Upper lobe of left lung (tissue), 6 donors: ENCODE measurements around the gene LRRC26. TPM values are rescaled to one million over a fixed set of nuclear protein-coding genes. Genes with fewer than 3 reads are reported as not detected.
"Not testable (repeated sequence)": the region's sequence is repeated elsewhere in the genome, so short reads cannot be mapped to it uniquely, and the experiment has no call there.

ENCODE experiments used
- ATAC-seq, 2 donors: fragments of 200-7000 bp; cut with Tn5 transposase; one replicate each; pipeline ENCODE4 v1.9.1; 2022; ENCODE audit warnings: mild to moderate bottlenecking in 2 of 2, moderate library complexity in 2 of 2; ENCODE audit not compliant: low FRiP score in 2 of 2
- DNase-seq, 2 donors: peaks; one replicate each; pipeline ENCODE4 v3.0.0-alpha.2; 2019 to 2020
- H3K27ac ChIP-seq, 4 donors: fragments of 200-600 bp; sonication (generic); one replicate each; pipeline ENCODE4 v1.5.1; 2016 to 2019
- H3K27me3 ChIP-seq, 4 donors: fragments of 200-600 bp; sonication (generic); one replicate each; pipeline ENCODE4 v1.5.1; 2017 to 2019
- H3K36me3 ChIP-seq, 4 donors: fragments of 200-600 bp; sonication (generic); one replicate each; pipeline ENCODE4 v1.5.1; 2016 to 2019
- H3K4me1 ChIP-seq, 4 donors: fragments of 200-600 bp; sonication (generic); one replicate each; pipeline ENCODE4 v1.5.1; 2018 to 2019
- H3K4me3 ChIP-seq, 4 donors: fragments of 200-600 bp; sonication (generic); one replicate each; pipeline ENCODE4 v1.5.1; 2017 to 2019; ENCODE audit warnings: mild to moderate bottlenecking in 2 of 4, moderate library complexity in 1 of 4
- H3K9me3 ChIP-seq, 4 donors: fragments of 200-600 bp; sonication (generic); one replicate each; pipeline ENCODE4 v1.5.1; 2018 to 2019
- EP300 ChIP-seq, 4 donors: sonication (generic); formaldehyde crosslinking; IDR thresholded peaks; one replicate each; pipeline ENCODE4 v1.5.1; 2017; ENCODE audit warnings: antibody characterized with exemption in 4 of 4, control low read depth in 2 of 4
- POLR2A ChIP-seq, 4 donors: fragments of 450-650 bp; IDR thresholded peaks; one replicate each; pipeline ENCODE4 v1.5.1; 2016 to 2017; ENCODE audit warnings: antibody characterized with exemption in 4 of 4, mild to moderate bottlenecking in 2 of 4
- POLR2AphosphoS5 ChIP-seq, 2 donors: sonication (generic); formaldehyde crosslinking; IDR thresholded peaks; one replicate each; pipeline ENCODE4 v1.5.1; 2017; ENCODE audit warnings: antibody characterized with exemption in 2 of 2
- WGBS, 2 donors: methylation state at CpG; one replicate each; pipeline ENCODE4 v1.1.5; 2017 to 2018; 5-methylcytosine and 5-hydroxymethylcytosine counted together
- total RNA-seq, 6 donors: library from RNA; depleted of rRNA in 4 of 6; stranded (reverse); fragments of >200 nt in 4 of 6; gene quantifications; one replicate each; pipeline versions ENCODE4 v1.1.0 to v1.2.1, GENCODE V29; 2016 to 2021
- TF ChIP-seq, protein P1 (sequence below), 6 experiments: fragments of 450-650 bp in 4 of 6; fragments of 200-600 bp in 2 of 6; sonication (generic) in 2 of 6; IDR thresholded peaks; one replicate each; pipeline ENCODE4 v1.5.1; 2016 to 2019; ENCODE audit warnings: antibody characterized with exemption in 6 of 6
- donor health status: DM: no; HTN: no; CAD: no; lungs with moderate emphysema.
- donor health status: DM: no; HTN: yes; CAD: no; lungs with severe emphysema.

Gene LRRC26
- total RNA-seq, 6 donors from 2014 or later = 0.46 to 6.3 (median 1.7) TPM; not detected in 2

- peak in 1 of 2 donors; percentile 35 for DNase-seq
- TF ChIP-seq, protein P1, sequence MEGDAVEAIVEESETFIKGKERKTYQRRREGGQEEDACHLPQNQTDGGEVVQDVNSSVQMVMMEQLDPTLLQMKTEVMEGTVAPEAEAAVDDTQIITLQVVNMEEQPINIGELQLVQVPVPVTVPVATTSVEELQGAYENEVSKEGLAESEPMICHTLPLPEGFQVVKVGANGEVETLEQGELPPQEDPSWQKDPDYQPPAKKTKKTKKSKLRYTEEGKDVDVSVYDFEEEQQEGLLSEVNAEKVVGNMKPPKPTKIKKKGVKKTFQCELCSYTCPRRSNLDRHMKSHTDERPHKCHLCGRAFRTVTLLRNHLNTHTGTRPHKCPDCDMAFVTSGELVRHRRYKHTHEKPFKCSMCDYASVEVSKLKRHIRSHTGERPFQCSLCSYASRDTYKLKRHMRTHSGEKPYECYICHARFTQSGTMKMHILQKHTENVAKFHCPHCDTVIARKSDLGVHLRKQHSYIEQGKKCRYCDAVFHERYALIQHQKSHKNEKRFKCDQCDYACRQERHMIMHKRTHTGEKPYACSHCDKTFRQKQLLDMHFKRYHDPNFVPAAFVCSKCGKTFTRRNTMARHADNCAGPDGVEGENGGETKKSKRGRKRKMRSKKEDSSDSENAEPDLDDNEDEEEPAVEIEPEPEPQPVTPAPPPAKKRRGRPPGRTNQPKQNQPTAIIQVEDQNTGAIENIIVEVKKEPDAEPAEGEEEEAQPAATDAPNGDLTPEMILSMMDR (IDR thresholded peaks at IDR 0.05) = no peak
- TF ChIP-seq POLR2AphosphoS5 (IDR thresholded peaks at IDR 0.05) (no peak), POLR2A (IDR thresholded peaks at IDR 0.05) (no peak), EP300 (IDR thresholded peaks at IDR 0.05) (no peak)
- peaks cover 20 to 44% (median 32%) of the 10 kb centered on the region in 4 donors for H3K4me1 ChIP-seq
- WGBS, 2 donors = 43 to 47% methylated on average over 19 to 21 of the region's 37 CpGs
- H3K27ac ChIP-seq = peak overlapping the region; percentile 72 to 85 (median 84)
- H3K36me3 ChIP-seq = no peaks in the 10 kb centered on the region
- H3K9me3 ChIP-seq = peaks cover 0 to 8% (median 2%) of the 10 kb centered on the region in 4 donors
- peaks cover 0 to 3% (median 0%) of the 10 kb centered on the region in 4 donors for H3K27me3 ChIP-seq
- H3K4me3 ChIP-seq = peak overlapping the region; percentile 29 to 94 (median 75)
- peak in 1 of 2 donors; percentile 18 for ATAC-seq
Measured at GRCh38 chr9:137128862-137129455, 40.9 kb downstream of the LRRC26 start.

DNA sequence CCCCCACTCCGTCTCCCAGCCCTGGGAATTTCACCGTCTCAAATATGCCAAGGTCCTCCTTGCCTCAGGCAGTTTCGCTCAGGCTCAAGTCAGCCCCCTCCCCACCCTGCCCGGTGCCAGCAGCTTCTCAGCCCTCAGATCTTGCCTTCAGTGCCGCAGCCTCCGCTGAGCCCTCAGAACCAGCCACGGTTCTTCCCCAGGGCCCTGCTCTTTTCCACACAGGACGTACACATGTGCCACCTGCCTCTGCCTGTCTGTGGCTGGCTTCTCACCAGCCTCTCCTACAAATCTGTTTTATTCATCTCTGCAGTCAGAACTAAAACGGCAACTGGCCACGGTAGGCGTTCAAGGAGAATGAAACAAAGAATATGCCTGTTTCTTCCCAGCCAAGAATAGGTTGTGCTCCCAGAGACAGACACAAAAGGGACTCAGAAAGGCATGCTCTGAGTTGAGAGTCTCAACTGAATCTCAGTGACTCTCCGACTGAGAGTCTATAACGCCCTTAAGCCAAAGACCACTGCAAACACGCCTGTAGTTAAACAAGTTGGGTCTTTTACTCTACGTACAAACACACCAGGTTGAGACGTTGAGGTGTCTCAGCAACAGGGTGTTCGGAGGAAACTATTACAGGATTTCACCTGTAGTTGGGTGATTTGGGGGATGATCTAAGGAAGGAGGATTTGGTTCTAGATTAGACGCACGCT lies 41.5 kb downstream of the LRRC26 start:
- ATAC-seq (no peak), DNase-seq (peak in 1 of 2 donors; percentile 32)
- peak overlapping the region in 3 of 4 donors; percentile 67 to 94 (median 83) for H3K4me3 ChIP-seq
- H3K4me1 ChIP-seq = peaks cover 20 to 44% (median 32%) of the 10 kb centered on the region in 4 donors
- H3K27me3 ChIP-seq = peaks cover 0 to 3% (median 0%) of the 10 kb centered on the region in 4 donors
- peak overlapping the region; percentile 72 to 85 (median 84) for H3K27ac ChIP-seq
- H3K9me3 ChIP-seq = peaks cover 0 to 8% (median 2%) of the 10 kb centered on the region in 4 donors
- no peaks in the 10 kb centered on the region for H3K36me3 ChIP-seq
- TF ChIP-seq POLR2A (IDR thresholded peaks at IDR 0.05) (no peak), POLR2AphosphoS5 (IDR thresholded peaks at IDR 0.05) (no peak), EP300 (IDR thresholded peaks at IDR 0.05) (no peak)
- TF ChIP-seq, protein P1 (IDR thresholded peaks at IDR 0.05) = no peak
- WGBS, 2 donors = 55 to 67% methylated on average over 19 of the region's 19 CpGs

GRCh38 chr9:137127301-137128157 lies 42.3 kb downstream of the LRRC26 start:
- Histone ChIP-seq H3K9me3 (peaks cover 0 to 8% (median 2%) of the 10 kb centered on the region in 4 donors), H3K4me1 (peaks cover 20 to 44% (median 32%) of the 10 kb centered on the region in 4 donors), H3K4me3 (peak overlapping the region in 3 of 4 donors; percentile 30 to 94 (median 83)), H3K27ac (peak overlapping the region; percentile 72 to 85 (median 84)), H3K27me3 (peaks cover 0 to 3% (median 0%) of the 10 kb centered on the region in 4 donors), H3K36me3 (no peaks in the 10 kb centered on the region)
- TF ChIP-seq POLR2AphosphoS5 (IDR thresholded peaks at IDR 0.05) (peak in 1 of 2 donors; percentile 12), POLR2A (IDR thresholded peaks at IDR 0.05) (no peak), EP300 (IDR thresholded peaks at IDR 0.05) (no peak)
- TF ChIP-seq, protein P1 (IDR thresholded peaks at IDR 0.05) = peak in 1 of 6 experiments; percentile 5
- DNase-seq = peak; percentile 33 to 39
- peak in 1 of 2 donors; percentile 37 for ATAC-seq
- WGBS, 2 donors = 9 to 13% methylated on average over 24 of the region's 24 CpGs

DNA sequence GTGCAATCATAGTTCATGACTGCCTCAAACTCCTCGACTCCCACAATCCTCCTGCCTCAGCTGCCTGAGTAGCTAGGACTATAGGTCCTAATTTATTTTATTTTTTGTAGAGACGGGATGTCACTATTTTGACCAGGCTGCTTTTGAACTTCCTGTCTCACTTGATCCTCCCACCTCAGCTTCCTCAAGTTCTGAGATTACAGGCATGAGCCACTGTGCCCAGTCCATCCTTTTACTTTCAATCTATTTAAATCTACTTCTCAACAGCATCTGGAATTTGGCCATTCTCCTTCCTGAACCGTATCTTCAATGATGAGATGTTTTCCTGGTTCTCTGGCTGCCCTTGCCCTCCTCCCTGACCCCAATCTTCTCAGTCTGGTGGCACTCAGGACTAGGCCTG lies 43.1 kb downstream of the LRRC26 start:
- H3K4me3 ChIP-seq = peak overlapping the region in 3 of 4 donors; percentile 30 to 94 (median 83)
- peaks cover 0 to 3% (median 0%) of the 10 kb centered on the region in 4 donors for H3K27me3 ChIP-seq
- TF ChIP-seq POLR2A (IDR thresholded peaks at IDR 0.05) = no peak
- no peak for TF ChIP-seq EP300 (IDR thresholded peaks at IDR 0.05)
- TF ChIP-seq, protein P1 (IDR thresholded peaks at IDR 0.05) = no peak
- ATAC-seq (no peak), DNase-seq (no peak)
- H3K36me3 ChIP-seq = no peaks in the 10 kb centered on the region
- peak overlapping the region; percentile 70 to 85 (median 84) for H3K27ac ChIP-seq
- H3K4me1 ChIP-seq = peaks cover 20 to 45% (median 32%) of the 10 kb centered on the region in 4 donors
- peaks cover 0 to 8% (median 2%) of the 10 kb centered on the region in 4 donors for H3K9me3 ChIP-seq
- WGBS, 2 donors = 21 to 30% methylated on average over 3 of the region's 3 CpGs

- H3K36me3 ChIP-seq, H3K27ac ChIP-seq, ATAC-seq, DNase-seq, H3K27me3 ChIP-seq, H3K4me3 ChIP-seq, H3K9me3 ChIP-seq: not testable (repeated sequence)
- H3K4me1 ChIP-seq = peaks cover 20 to 34% (median 29%) of the 10 kb centered on the region in 4 donors
- WGBS, 2 donors = 88 to 93% methylated on average over 5 of the region's 5 CpGs
Measured at GRCh38 chr9:137123952-137124462, 45.8 kb downstream of the LRRC26 start.
